Activated T-cell treated with anti-CD3 and anti-CD28 coated beads for 24 hours (primary cell): ENCODE data around the gene COL13A1.
A peak's percentile ranks its signal among the peaks of the same experiment; 100 is the strongest.

Experiments used
- DNase-seq: peaks from one replicate; pipeline ENCODE4 v3.0.0-alpha.2; 2020; ENCODE audit warnings: low read depth

Gene COL13A1

DNA sequence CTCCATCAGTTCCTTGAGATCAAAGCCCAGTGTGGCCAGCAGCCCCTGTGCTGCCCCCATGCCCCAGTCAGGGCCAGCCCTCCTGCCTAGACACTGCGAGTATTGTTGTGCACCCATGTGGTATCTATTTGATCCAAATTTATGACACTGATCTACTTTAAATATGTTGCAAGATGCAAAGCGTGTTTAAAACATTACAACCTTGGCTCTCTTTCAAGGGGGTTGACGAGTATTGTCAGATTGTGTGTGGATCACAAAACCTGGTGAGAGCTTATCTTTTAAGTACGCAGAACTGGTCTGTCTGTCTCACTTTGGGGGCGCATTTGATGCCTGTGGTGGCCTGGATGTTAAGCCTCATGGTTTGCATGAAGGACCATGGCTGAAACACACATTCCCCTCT lies 108.9 kb downstream of the COL13A1 start:
- no peak for DNase-seq

DNA sequence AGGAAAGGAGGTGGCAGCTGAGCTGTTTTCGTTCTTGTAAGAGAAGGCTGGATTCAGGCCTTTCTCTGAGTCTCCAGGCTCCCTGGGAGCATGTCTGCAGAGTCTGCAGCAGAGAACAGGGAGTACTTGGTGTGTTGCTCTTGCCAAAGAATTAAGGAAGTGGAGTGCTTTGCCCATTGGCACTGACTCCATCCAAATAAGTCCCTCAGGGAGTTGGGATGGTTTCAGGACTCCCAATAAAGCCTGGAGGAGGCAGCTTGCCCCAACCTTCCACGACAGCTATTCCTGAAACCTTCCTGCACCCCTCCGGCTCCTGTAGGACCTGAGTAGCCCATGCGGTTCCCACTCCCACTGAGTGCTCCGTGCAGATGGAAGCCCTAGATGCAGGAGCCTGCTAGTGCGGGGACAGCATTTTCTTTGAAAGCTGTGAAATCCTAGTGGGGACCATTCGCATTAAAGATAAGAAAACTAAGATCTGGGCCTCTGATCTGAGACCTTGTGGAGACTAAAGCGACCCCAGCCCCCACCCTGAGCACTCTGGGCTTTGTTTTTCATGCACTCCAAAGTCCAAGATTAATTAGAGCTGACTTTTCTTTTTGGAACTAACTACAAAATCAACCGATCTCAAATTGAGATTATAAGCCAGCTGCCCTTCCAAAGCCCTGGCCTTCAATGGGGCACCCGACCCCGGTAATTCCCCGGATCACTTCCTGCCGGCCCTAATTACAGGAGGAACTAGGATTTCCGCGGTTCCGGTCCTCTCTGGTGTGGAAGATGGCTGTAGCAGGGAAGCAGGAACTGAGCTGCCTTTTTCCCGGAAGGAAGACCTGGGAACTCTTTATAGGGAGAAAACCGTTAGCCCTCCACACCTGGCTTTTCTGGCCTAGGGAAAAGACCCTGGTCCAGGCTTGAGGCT lies 110.2 kb downstream of the COL13A1 start:
- DNase-seq: no peak

DNA sequence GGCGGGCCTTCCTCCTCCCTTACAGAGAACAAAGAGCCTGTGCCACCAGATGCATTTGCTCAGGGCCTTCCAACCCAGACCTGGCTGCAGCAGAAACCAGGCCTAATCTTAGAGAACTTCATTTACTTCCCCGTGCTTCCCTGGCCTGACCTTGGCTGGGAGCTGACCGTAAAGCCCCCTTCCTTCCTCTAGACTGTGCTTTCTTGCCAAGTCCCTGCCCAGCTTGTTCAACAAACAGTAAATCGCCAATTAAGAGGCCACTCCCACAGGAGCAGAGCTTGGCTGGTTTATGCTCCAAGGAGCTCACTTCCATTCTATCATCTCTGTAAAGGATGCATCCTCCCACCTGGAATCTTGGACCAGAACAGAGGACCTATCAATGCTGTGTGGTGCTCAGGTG lies 110.9 kb downstream of the COL13A1 start:
- DNase-seq: no peak

DNA sequence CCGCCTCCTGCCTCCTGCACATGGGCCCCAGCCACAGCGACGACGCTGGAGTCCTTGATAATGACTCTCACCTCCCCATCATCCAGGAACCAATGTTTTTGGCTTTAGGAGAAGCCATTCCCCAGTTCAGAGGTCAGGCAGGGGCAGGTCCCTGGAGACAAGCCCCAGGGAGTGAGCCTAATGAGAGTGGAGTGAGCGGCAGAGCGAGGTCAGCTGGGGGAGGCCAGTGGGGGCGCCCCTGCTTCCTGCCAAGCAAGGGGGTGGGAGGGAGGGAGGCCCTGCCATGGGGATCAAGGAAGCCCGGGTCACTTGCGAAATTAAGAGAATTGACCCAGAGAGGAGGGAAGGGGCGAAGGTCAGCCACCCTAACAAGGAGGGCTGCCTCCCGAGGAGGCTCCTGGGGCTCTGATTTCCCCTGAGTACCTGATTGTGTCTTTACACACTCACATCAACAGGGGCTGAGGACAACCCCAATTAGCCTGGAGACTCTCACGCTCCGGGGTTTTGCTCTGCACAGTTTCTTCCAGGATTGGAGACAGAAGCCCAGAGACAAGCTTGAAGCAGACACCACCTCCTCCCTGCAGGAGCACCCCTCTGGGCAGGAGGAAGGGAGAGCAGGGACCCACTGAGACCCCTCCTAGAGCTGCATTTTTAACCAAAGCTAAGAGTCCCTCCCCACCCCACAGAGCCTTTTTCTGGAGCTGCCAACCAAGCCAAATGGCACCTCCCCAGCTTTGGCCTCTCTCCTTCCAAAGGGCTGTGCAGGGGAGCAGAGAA lies 112.1 kb downstream of the COL13A1 start:
- no peak for DNase-seq

DNA sequence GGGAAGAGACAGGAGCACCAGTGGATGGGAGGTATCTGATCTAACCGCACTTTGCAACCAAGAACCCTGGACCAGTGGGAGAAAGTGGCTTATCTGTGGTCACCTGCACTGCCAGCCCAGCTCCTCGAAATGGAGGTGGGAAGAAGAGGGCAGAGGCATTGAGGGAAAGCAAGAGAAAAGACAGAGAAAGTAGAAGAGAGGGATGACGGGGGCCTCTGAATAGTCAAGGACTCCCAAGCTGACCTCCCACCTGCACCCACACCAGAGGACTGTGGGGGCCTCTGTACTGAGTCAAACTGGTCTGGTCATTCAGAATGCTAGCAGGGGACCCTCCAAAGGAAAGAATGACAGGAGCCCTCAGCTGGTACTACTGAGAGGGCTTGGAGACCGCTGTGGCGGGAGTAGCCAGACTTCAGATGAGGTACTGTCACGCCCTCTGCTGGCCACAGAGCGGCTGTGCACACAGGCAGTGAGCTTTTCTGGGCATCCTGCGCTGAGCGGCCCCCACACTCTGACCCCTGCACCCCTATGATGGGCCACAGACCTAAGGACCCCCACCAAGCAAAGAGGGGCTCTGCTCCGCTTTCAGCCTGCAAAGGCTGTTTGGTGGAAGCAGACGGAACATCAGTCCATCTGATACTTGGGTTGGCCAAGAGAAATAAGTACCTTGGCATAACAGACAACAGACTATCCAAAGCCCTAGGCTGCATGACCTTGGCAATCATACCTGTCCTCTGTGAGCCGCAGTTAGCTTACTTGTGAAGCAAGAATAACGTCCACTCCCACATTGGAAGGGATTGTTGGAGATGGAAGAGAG lies 112.9 kb downstream of the COL13A1 start:
- DNase-seq: peak; percentile 42

DNA sequence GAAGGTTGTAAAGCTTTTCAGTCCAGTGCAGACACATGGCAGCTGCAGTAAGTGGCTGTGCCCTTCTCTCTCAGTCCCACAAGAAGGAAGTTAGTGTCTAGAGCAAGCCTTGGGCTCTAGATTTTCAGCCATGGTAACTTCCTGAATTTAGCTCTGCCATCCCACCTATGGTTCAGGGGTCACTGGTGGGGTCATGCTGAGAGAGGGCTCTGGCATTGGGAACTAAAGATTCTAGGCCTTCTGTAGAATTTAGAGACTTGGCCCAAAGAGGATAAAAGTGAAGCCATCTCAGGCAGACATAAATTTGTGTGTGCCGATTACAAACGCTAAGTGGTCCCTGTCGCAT lies 113.5 kb downstream of the COL13A1 start:
- DNase-seq: no peak

DNA sequence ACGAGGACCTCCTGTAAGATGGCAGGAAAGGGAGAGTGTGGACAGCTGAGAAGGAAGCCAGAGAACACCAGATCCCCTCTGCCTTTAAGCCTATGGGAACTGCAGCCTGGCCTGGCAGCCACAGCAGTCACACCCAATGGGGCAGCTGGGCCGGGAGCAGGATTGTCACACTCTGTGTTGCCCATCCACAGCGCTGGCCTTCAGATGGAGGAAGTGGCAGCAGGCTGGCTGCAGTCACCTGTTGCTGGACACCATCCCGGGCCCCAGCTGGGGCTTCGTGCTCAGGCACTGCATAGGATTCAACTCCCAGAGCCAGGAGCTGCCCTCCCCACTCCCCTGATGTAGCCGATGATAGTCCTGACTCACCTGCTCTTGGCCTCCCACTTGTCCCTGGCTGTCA lies 114.4 kb downstream of the COL13A1 start:
- DNase-seq: no peak

DNA sequence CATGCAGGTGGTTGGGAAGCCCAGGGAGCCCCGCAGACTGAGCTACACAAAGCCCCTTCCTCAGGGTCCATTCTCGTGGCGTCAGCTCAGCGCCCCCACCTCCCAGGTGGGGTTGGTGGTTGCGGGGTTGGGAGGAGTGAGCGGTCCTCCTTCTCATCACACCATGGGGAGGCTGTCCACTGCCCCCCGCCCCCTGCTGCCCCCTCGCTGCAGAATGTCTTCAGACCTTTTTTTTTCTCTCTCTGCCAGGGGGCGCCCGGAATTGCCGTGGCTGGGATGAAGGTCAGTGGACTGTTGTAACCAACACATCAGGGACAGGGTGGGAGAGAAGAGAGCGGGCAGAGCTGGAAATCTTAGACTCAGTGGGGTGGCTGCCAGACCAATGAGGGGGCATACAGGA lies 116.3 kb downstream of the COL13A1 start:
- DNase-seq: no peak

DNA sequence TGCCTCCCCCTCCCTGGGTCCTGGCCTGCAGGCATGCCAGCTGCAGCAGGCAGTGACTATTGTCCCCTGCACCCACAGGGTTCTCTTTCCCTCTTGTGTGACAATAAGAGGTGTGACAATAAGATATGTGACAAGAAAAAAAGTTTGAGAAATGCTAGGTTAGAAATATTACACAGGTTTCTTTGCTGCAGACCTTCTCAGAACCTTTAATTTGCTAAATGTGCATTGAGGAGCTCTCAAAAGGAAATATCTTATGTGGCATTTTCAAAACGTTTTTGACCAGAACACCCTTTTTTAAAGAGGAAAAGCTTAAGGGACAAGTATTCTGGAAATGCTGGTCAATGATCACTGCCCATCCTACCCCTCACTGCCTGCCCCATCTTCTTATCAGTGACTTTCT lies 117.5 kb downstream of the COL13A1 start:
- no peak for DNase-seq

DNA sequence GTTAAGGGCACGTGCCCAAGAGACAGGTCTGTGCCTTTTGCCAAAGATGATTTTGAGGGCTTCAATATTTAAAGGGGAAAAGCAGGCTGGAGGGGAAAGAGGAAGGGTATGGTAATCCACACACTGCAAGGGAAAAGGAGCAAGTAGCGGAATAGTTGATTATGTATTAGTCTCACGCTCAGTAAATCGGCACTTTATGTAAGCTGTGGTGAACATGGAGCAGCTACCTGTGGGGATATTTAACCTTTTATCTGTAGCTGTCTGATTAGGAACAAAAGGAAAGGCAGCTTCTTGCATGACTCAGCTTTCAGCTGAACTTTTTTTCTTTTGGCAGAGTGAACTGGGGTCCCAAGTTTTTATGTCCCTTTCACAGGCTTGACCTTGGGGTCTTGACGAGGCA lies 123.4 kb downstream of the COL13A1 start:
- no peak for DNase-seq

DNA sequence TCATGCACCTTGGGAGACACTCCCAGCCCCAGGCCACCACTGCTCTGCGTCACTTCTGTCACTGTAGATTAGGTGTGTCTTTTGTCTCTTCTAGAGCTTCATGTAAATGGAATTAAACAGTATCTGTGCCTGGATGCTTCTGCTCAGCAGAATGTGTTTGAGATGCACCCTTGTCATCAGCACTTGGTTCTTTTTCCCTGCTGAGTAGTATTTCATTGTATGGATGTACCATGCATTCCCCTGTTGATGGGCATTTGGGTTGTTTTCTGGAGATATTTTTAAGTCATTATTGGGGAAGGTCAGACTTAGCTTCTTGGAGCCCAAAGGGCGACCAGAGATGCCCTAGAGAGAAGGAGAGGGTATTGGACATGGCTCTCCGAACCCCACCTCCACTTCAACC lies 126.6 kb downstream of the COL13A1 start:
- DNase-seq: no peak

DNA sequence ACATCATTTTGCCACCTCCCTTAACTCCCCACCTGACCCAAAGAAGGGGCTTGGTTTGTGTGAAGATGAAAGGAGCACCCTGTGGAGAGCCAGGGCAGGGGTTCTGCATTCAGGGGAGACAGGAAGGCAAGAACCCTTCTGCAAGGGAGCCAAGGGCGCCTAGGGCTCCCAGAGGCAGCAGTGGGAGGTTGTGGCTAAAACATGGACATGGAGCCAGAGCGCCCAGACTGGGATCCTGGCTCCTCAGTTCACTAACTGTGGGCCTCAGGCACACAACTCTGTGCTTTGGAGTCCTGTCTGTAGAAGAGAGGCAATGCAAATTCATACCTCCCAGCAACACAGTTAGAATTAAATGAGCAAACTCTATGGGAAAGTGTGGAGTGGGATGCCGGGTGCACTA lies 127.9 kb downstream of the COL13A1 start:
- DNase-seq: no peak

DNA sequence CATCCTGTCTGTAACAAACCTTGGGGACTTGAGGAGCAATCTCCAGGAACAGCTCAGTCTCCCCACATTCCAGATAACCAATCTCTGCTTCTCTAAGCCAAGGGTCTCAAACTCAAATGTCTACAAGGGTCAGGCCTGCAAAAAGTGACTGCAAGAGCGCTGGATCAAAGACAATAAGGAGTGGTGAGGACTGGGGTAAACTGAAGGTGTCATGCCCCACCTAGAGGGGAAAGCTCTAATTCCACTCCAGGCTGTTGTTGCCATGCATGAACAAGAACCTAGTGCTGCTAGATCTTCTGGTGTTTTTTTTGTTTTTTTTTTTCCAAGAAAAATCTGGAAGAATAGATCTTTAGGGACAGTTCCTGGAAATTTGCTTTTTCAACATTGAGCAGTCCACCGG lies 133.1 kb downstream of the COL13A1 start:
- no peak for DNase-seq

DNA sequence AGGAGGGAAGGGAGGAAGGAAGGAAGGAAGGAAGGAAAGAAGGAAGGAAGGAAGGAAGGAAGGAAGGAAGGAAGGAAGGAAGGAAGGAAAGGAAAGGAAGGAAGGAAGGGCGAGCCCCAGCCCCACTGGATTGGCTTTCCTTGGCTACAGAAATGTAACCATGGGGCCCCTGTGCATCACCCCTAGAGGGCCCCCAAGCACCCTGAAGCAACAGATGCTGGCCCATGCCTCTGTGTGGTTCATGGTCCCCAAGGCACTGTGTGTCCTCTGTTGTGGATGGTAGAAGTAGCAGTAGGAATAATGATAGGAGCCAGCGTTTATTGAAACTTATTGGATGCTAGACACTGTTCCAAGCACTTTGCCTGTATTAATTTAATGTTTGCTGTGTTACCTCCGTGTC lies 134.4 kb downstream of the COL13A1 start:
- no peak for DNase-seq

DNA sequence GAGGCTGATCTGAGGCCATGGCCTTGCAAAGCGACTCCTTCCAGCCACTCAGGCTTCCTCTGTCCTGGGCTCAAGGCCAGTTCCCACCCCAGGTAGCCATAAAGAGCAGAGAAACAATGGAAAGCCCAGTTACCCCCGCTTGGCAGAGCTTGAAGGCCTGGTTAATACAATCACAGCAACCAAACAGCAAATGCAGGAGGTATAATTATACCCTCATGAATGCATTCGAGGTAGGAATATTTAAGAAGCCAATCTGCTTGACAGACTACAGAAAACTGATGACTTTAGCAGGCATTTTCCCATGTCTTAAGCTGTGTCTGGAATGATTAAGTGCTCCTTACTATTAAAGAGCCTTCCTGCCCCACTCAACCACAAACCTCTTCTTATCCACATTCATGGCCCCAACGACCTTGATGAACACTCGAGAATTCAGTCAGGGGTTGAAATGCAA lies 136.9 kb downstream of the COL13A1 start:
- DNase-seq: no peak

DNA sequence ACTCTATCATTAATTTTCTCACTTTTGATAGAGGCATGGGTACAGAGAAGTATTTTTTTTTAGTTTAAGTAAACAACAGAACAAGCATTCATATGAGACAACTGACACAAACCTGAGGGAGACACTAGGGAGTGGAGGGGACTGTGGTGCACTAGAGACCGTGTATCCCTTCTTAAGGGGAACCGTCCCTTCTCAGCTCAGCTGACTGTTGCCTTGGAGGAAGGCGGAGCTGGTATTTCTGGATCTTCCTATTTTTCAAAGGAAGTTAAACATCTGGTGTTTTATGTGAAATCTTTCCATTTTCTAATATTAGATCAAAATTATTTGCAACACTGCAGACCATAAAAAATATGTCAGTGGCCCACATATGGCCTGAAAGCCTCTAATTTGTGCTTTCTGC lies 137.4 kb downstream of the COL13A1 start:
- DNase-seq: no peak

DNA sequence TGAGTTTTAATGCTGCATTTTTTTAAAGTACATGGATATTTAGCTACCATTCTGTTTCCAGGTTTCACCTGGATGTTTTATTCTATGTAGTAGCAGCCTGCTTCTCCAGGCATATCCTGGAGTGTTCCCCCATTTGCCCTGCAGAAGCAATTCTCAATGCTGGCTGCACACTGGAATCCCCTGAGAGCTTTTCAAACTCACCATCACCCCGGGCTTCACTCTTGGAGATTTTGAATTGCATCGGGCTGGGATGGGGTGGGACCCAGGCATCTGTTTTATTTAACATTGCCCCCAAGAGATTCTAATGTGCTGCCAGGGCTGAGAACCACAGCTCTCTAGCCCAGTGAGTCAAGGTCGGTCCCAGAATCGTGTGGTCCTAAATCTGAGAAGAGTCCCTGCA lies 137.8 kb downstream of the COL13A1 start:
- DNase-seq: no peak

DNA sequence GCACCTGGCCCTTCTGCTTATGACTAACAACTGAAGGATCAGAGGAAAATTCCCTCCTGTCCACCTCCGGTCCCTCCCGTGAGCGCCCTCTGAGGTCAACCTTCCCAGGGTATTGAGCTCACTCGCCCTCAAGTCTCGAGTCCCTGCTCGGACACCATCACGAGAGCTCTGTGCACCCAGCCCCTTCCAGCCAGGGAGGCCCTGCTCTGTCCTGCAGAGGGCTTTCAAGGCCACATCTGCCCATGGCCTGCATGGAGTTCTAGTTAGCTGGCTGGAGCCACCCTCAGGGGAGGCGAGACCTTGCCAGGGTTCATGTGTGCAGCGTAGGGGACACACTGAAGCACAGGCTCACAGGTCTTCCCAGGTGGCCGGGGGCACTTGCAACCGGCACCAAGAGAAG lies 140.0 kb downstream of the COL13A1 start:
- DNase-seq: no peak

DNA sequence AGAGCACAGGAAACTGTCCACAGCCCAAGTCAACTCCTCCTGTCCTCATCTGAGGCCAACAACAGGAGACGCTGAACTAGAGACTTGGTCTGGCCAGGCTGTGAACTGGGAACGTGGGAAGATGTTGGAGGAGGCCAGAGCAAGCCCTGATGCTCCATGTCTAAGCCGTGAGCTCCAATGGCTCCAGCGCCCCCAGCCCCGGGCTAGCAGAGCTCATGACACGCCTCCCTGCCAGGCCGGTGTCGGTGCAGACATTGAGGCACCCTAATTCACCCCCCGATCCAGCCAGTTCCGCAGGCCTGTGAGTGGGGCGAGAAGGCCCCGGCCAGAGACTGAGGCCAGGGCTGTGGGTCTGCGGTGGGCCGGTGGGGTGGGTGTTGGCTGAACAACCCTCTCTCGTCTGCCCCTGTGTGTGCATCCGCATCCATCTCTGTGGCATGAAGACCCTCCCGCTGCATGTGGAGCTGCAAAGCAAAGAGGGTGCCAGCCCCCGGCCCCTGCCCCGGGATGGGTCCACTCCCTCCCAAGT lies 141.7 kb downstream of the COL13A1 start:
- DNase-seq: no peak

DNA sequence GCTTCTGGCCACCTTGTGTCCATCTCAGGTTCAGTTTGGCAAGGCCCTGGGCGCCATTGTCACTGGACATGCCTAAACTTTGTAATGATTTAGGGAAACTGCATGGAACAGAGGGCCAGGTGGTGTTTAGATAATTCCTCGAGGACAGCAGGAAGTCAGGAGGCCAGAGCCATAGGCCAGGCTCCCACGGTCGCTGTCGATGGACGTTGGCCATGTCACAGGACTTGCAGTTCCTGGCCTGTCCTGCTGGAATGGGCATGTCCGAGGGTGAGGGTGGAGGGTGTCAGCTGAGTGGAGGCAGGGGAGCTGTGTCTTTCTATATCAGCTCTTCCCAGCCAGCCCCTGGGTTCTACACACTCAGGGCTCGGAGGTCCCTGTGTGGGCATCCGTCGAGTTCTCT lies 143.1 kb downstream of the COL13A1 start:
- no peak for DNase-seq

DNA sequence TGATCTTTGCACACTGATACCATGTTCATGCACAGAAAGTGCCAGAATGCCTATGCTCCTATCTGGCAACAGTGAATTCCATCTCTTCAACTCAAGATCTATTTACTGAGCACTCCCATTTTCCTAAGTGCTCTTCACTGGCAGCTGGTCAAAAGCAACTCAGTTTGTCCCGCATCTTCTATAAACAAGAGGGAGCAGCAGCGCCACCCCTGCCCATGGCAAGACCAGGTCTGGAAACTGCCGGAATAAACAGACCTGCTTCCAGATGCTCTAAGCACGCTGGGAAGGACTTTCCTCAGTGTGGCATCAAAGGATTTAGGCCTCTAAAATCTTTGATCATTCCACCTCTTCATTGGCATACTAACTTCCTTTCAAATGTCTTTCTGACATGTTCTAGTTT lies 146.6 kb downstream of the COL13A1 start:
- no peak for DNase-seq

DNA sequence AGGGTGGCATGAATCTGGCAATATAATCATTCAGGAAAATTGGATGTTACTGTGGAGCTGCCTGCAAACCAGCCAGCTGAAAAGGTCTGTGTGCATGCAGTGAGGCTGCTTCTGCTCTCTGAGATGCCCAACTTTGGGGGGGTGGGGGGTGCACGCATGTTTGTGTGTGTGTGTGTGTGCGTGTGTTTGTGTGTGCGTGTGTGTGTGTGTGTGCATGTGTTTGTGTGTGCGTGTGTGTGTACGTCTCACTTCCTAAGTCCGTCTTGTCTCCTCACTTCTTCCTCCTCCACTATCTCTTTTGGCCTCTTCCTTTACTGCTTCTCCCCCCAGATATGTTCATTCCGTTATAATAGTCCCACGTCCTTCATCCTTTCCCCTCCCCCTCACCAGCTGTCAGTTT lies 148.1 kb downstream of the COL13A1 start:
- no peak for DNase-seq
